Measurements from ENCODE around the gene SLAMF1.

DNA sequence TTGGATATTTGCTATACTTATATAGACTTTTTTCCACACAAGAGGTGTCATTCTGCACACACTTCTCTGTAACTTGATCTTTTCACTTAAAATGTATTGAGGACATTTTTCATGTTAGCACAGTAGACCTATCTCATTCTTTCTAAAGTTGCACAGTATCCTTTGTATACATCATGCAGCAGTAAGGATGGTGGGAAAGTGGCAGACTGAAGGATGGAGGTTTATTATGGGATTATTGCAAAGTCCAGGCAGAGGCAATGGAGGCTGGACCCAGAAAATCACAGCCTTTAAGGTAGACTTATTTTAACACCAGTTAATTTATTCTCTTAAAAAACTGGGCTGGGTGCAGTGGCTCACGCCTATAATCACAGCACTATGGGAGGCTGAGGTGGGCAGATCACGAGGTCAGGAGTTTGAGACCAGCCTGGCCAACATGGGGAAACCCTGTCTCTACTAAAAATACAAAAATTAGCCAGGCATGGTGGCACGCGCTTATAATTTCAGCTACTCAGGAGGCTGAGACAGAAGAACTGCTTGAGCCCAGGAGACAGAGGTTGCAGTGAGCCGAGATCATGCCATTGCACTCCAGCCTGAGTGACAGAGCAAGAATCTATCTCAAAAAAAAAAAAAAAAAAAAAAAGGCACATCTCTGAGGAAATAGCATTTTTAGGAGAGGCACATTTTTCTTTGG is 25.8 kb downstream of the SLAMF1 start:
- TF ChIP-seq EP300 (IDR thresholded peaks at IDR 0.05) (no peak), CTCF (IDR thresholded peaks at IDR 0.05) (no peak)
